Measurements from ENCODE around the gene OR51S1.
"Not testable (repeated sequence)": the region's sequence is repeated elsewhere in the genome, so short reads cannot be mapped to it uniquely, and the experiment has no call there.

Gene OR51S1

GRCh38 chr11:4808476-4808875 is 40.5 kb downstream of the OR51S1 start:
- TF ChIP-seq ZFX (IDR thresholded peaks at IDR 0.05; ENCODE audit: borderline replicate concordance) (no peak), CTCF (IDR thresholded peaks at IDR 0.05) (no peak)
- H3K27ac ChIP-seq: no peak overlapping the region

GRCh38 chr11:4804280-4804679 is 44.7 kb downstream of the OR51S1 start, which contains the start of gene OR52R1:
OR52R1 (minus strand) TSS chr11:4804380; CDS start chr11:4804380, 0 bp downstream.
- H3K27ac ChIP-seq: no peak within 1 kb of the TSS
- TF ChIP-seq CTCF (IDR thresholded peaks at IDR 0.05): no peak
- TF ChIP-seq ZFX (IDR thresholded peaks at IDR 0.05; ENCODE audit: borderline replicate concordance): no peak

GRCh38 chr11:4801316-4801715 is 47.7 kb downstream of the OR51S1 start:
- H3K27ac ChIP-seq: not testable (repeated sequence)

GRCh38 chr11:4798427-4799183 is 50.4 kb downstream of the OR51S1 start:
- TF ChIP-seq ZFX (IDR thresholded peaks at IDR 0.05; ENCODE audit: borderline replicate concordance): no peak
- no peak for TF ChIP-seq CTCF (IDR thresholded peaks at IDR 0.05)
- H3K27ac ChIP-seq: no peak overlapping the region

Data from 22Rv1 (cell line).